ENCODE results near the gene NCAM2.
A peak's percentile ranks its signal among the peaks of the same experiment; 100 is the strongest.

Gene NCAM2

GRCh38 chr21:21029164-21029563 is 31.0 kb downstream of the NCAM2 start:
- no peak for DNase-seq

- no peak for DNase-seq
These were observed 32.1 kb downstream of the NCAM2 start for GRCh38 chr21:21030311-21030710.

GRCh38 chr21:21034036-21034435 is 35.8 kb downstream of the NCAM2 start:
- DNase-seq, result no peak

GRCh38 chr21:21039624-21040170 is 41.5 kb downstream of the NCAM2 start:
- peak in 2 of 3 experiments; percentile 8 to 84 for DNase-seq

GRCh38 chr21:21045518-21045917 is 47.3 kb downstream of the NCAM2 start:
- no peak for DNase-seq

GRCh38 chr21:21046063-21046462 is 47.9 kb downstream of the NCAM2 start:
- DNase-seq, result no peak

- DNase-seq, result no peak
These were observed 53.2 kb downstream of the NCAM2 start for GRCh38 chr21:21051109-21052055.

GRCh38 chr21:21052672-21053071 is 54.5 kb downstream of the NCAM2 start:
- no peak for DNase-seq

GRCh38 chr21:21057349-21058062 is 59.3 kb downstream of the NCAM2 start:
- DNase-seq, result peak in 1 of 3 experiments; percentile 54

GRCh38 chr21:21063828-21064227 is 65.6 kb downstream of the NCAM2 start:
- no peak for DNase-seq

GRCh38 chr21:21064353-21064752 is 66.1 kb downstream of the NCAM2 start:
- DNase-seq, result no peak

GRCh38 chr21:21067375-21067774 is 69.2 kb downstream of the NCAM2 start:
- DNase-seq, result no peak

- no peak for DNase-seq
These were observed 76.1 kb downstream of the NCAM2 start for GRCh38 chr21:21074305-21074704.

GRCh38 chr21:21076051-21076450 is 77.8 kb downstream of the NCAM2 start:
- DNase-seq, result no peak

GRCh38 chr21:21076491-21076890 is 78.3 kb downstream of the NCAM2 start:
- DNase-seq, result no peak

GRCh38 chr21:21079646-21080045 is 81.4 kb downstream of the NCAM2 start:
- no peak for DNase-seq

- no peak for DNase-seq
These were observed 86.0 kb downstream of the NCAM2 start for GRCh38 chr21:21084179-21084578.

GRCh38 chr21:21085206-21085605 is 87.0 kb downstream of the NCAM2 start:
- DNase-seq, result no peak

- DNase-seq, result no peak
These were observed 98.7 kb downstream of the NCAM2 start for GRCh38 chr21:21096956-21097355.

GRCh38 chr21:21097466-21097865 is 99.3 kb downstream of the NCAM2 start:
- DNase-seq, result no peak

- DNase-seq, result peak in 2 of 3 experiments; percentile 60 to 82
These were observed 103.7 kb downstream of the NCAM2 start for GRCh38 chr21:21101911-21102310.

GRCh38 chr21:21102896-21103295 is 104.7 kb downstream of the NCAM2 start:
- DNase-seq, result no peak

GRCh38 chr21:21103692-21104091 is 105.5 kb downstream of the NCAM2 start:
- no peak for DNase-seq

GRCh38 chr21:21109736-21110135 is 111.5 kb downstream of the NCAM2 start:
- DNase-seq, result no peak

All from NCI-H1417 (cell line).